ENCODE results near the gene NRP1.

The NRP1 gene

DNA sequence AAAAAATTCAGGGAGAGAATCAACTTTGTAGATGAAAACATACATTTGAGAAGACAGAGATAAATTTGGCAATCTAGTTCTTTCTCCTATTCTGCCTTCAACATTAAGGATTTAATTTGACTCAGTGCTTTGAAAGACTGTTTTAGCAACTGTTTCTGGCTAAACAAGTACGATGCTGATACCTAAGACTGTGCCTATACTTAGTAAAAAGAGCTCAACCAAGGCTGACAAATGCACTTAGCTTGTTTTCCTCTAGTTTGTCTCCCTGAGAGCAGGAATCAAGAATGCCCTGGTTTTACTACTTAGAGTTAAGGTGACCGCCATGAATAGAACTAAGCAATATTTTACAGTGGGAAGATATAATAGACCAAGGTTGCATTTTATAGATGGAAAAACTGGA is 49.5 kb downstream of the NRP1 start:
- TF ChIP-seq Cebpa-rat (IDR thresholded peaks at IDR 0.05), result no peak
- H3K4me1 ChIP-seq, result no peaks in the 10 kb centered on the region

GRCh38 chr10:33279811-33280602 is 54.5 kb downstream of the NRP1 start:
- H3K36me3 ChIP-seq, result no peaks in the 10 kb centered on the region
- no peak overlapping the region for H3K4me2 ChIP-seq

More for the DNA sequence above, 49.5 kb downstream of the NRP1 start:
- Histone ChIP-seq H3K4me2 (no peak overlapping the region), H3K27me3 (no peaks in the 10 kb centered on the region), H3K4me3 (no peak overlapping the region), H3K27ac (no peak overlapping the region), H3K36me3 (no peaks in the 10 kb centered on the region), H3K9ac (no peak overlapping the region), H3K9me3 (no peaks in the 10 kb centered on the region), H4K20me1 (no peaks in the 10 kb centered on the region)

GRCh38 chr10:33279276-33279675 is 55.2 kb downstream of the NRP1 start:
- H3K4me2 ChIP-seq, result no peak overlapping the region
- H3K9me3 ChIP-seq, result no peaks in the 10 kb centered on the region
- no peak overlapping the region for H3K4me3 ChIP-seq
- H3K9ac ChIP-seq, result no peak overlapping the region
- TF ChIP-seq Cebpa-rat (IDR thresholded peaks at IDR 0.05), result no peak
- no peaks in the 10 kb centered on the region for H3K27me3 ChIP-seq
- H4K20me1 ChIP-seq, result no peaks in the 10 kb centered on the region
- H3K27ac ChIP-seq, result no peak overlapping the region
- no peaks in the 10 kb centered on the region for H3K36me3 ChIP-seq
- H3K4me1 ChIP-seq, result no peaks in the 10 kb centered on the region

More at GRCh38 chr10:33279811-33280602, 54.5 kb downstream of the NRP1 start:
- Histone ChIP-seq H3K4me3 (no peak overlapping the region), H3K27me3 (no peaks in the 10 kb centered on the region), H3K27ac (no peak overlapping the region), H3K4me1 (no peaks in the 10 kb centered on the region), H4K20me1 (no peaks in the 10 kb centered on the region), H3K9ac (no peak overlapping the region), H3K9me3 (no peaks in the 10 kb centered on the region)
- no peak for TF ChIP-seq Cebpa-rat (IDR thresholded peaks at IDR 0.05)

DNA sequence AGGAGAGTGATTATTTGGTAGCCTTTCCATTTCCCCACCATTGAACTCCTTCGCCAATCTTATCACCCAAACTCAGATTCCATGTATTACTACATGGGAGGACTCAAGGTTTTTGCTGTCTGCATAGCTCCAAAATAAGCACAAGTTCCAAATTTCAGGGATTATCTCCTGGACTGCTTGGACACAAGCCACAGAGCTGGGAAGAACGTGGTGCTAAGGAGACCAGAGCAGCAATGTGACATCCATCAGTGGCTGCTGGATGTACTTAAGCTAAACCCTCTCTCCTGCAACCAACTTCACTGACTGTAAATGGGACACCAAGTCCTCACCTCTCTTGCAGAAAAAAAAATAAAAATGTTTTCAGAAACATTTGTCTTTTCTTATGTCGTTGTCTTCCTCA is 56.3 kb downstream of the NRP1 start:
- H3K4me2 ChIP-seq, result no peak overlapping the region
- TF ChIP-seq Cebpa-rat (IDR thresholded peaks at IDR 0.05), result no peak
- H3K27me3 ChIP-seq, result no peaks in the 10 kb centered on the region
- no peak overlapping the region for H3K4me3 ChIP-seq
- no peak overlapping the region for H3K27ac ChIP-seq
- H3K9ac ChIP-seq, result no peak overlapping the region
- no peaks in the 10 kb centered on the region for H4K20me1 ChIP-seq
- peaks cover 5% of the 10 kb centered on the region for H3K4me1 ChIP-seq
- H3K9me3 ChIP-seq, result no peaks in the 10 kb centered on the region
- no peaks in the 10 kb centered on the region for H3K36me3 ChIP-seq

- H3K9me3 ChIP-seq, result no peaks in the 10 kb centered on the region
- H3K36me3 ChIP-seq, result no peaks in the 10 kb centered on the region
- no peak overlapping the region for H3K4me2 ChIP-seq
- H3K4me1 ChIP-seq, result peaks cover 14% of the 10 kb centered on the region
- H4K20me1 ChIP-seq, result no peaks in the 10 kb centered on the region
- no peak for TF ChIP-seq Cebpa-rat (IDR thresholded peaks at IDR 0.05)
- no peak overlapping the region for H3K27ac ChIP-seq
- no peak overlapping the region for H3K9ac ChIP-seq
- H3K27me3 ChIP-seq, result no peaks in the 10 kb centered on the region
- no peak overlapping the region for H3K4me3 ChIP-seq
These were observed 57.3 kb downstream of the NRP1 start for GRCh38 chr10:33277135-33277536.

DNA sequence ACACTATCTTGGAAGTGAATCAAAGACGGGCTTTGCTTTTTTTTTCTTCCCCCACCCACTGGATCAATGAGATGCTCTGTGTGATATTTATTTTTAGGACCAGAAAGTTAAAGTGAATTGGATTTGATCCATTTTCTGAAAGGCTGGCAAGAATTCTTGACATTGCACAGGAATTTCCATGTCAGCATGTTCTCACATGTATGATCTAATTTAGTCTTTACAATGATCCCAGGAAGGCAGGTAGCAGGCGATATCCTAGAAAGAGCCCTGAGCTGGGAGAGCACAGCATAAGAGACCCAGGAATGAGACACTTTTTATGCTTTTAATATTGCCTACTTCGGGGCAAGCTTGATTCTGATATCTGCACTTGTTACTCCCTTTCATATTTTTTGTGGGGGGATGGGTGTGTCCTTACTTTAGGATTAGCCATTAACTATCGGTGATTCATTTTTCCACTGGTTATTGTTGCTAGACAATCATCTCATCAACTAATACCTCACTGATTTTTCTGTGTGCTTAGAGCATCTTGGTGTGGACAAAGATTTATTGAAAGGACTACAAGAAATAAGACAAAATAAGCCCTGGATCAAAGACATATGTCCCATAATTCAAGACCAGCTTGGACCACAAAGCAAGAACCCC is 58.1 kb downstream of the NRP1 start:
- H3K27me3 ChIP-seq, result no peaks in the 10 kb centered on the region
- H3K4me1 ChIP-seq, result peaks cover 19% of the 10 kb centered on the region
- no peak overlapping the region for H3K27ac ChIP-seq
- no peak overlapping the region for H3K4me2 ChIP-seq
- H3K36me3 ChIP-seq, result no peaks in the 10 kb centered on the region
- no peak for TF ChIP-seq Cebpa-rat (IDR thresholded peaks at IDR 0.05)
- H3K9me3 ChIP-seq, result no peaks in the 10 kb centered on the region
- H4K20me1 ChIP-seq, result no peaks in the 10 kb centered on the region
- no peak overlapping the region for H3K9ac ChIP-seq
- no peak overlapping the region for H3K4me3 ChIP-seq

GRCh38 chr10:33274096-33274785 is 60.2 kb downstream of the NRP1 start:
- Histone ChIP-seq H3K4me2 (no peak overlapping the region), H3K4me1 (peaks cover 19% of the 10 kb centered on the region), H4K20me1 (no peaks in the 10 kb centered on the region), H3K4me3 (no peak overlapping the region), H3K9me3 (no peaks in the 10 kb centered on the region), H3K27ac (no peak overlapping the region), H3K36me3 (no peaks in the 10 kb centered on the region), H3K27me3 (no peaks in the 10 kb centered on the region), H3K9ac (no peak overlapping the region)
- no peak for TF ChIP-seq Cebpa-rat (IDR thresholded peaks at IDR 0.05)

- Histone ChIP-seq H3K4me2 (peak overlapping the region; percentile 30), H3K27me3 (no peaks in the 10 kb centered on the region), H3K36me3 (no peaks in the 10 kb centered on the region), H3K9ac (no peak overlapping the region), H3K4me1 (peaks cover 19% of the 10 kb centered on the region), H4K20me1 (no peaks in the 10 kb centered on the region), H3K9me3 (no peaks in the 10 kb centered on the region), H3K27ac (no peak overlapping the region), H3K4me3 (no peak overlapping the region)
- TF ChIP-seq Cebpa-rat (IDR thresholded peaks at IDR 0.05), result no peak
These were observed 61.0 kb downstream of the NRP1 start for GRCh38 chr10:33273295-33274002.

DNA sequence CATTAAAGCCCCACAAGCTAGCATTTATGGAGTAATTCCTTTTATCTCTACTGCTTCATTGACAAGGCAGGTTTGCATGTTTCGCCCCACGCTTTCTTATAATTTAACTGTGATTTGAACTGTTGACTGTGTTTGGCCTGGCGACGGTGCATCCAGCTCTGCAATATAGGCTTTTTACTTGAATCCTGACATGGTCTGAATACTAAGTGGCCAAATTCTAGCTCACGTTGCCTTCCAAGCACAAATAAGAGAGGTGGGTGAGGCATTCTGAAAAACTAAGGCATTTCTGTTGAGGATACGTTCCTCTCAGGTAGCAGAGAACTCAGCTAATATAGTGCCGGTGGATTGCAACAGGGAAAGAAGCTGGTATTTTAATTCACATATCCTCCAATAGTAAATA is 61.8 kb downstream of the NRP1 start:
- Histone ChIP-seq H3K27me3 (no peaks in the 10 kb centered on the region), H3K9ac (no peak overlapping the region), H3K9me3 (no peaks in the 10 kb centered on the region), H3K4me2 (no peak overlapping the region; the same call in 1 of the 2 replicates), H3K36me3 (no peaks in the 10 kb centered on the region), H3K27ac (no peak overlapping the region), H4K20me1 (no peaks in the 10 kb centered on the region), H3K4me3 (no peak overlapping the region), H3K4me1 (peaks cover 21% of the 10 kb centered on the region)
- no peak for TF ChIP-seq Cebpa-rat (IDR thresholded peaks at IDR 0.05)
